ENCODE measurements around the gene ONECUT3.

ONECUT3 gene

GRCh38 chr19:1728816-1729567, 24.3 kb upstream of the ONECUT3 start:
- TF ChIP-seq CTCF (conservative IDR thresholded peaks at IDR 0.05): no peak
- H3K27ac ChIP-seq: no peak overlapping the region

- no peak for TF ChIP-seq CTCF (conservative IDR thresholded peaks at IDR 0.05)
- no peak overlapping the region for H3K27ac ChIP-seq
Observed at GRCh38 chr19:1729568-1729925, 23.8 kb upstream of the ONECUT3 start.

GRCh38 chr19:1730157-1730556, 23.1 kb upstream of the ONECUT3 start:
- H3K27ac ChIP-seq: no peak overlapping the region

GRCh38 chr19:1734321-1734966, 18.9 kb upstream of the ONECUT3 start:
- no peak for TF ChIP-seq CTCF (conservative IDR thresholded peaks at IDR 0.05)
- H3K27ac ChIP-seq: no peak overlapping the region

More at GRCh38 chr19:1730157-1730556, 23.1 kb upstream of the ONECUT3 start:
- TF ChIP-seq CTCF (conservative IDR thresholded peaks at IDR 0.05): no peak

- no peak for TF ChIP-seq CTCF (conservative IDR thresholded peaks at IDR 0.05)
- H3K27ac ChIP-seq: no peak overlapping the region
Observed at GRCh38 chr19:1736280-1736679, 17.0 kb upstream of the ONECUT3 start.

- no peak overlapping the region for H3K27ac ChIP-seq
- TF ChIP-seq CTCF (conservative IDR thresholded peaks at IDR 0.05): no peak
Observed at GRCh38 chr19:1736927-1737326, 16.4 kb upstream of the ONECUT3 start.

GRCh38 chr19:1739960-1740629, 13.2 kb upstream of the ONECUT3 start:
- TF ChIP-seq CTCF (conservative IDR thresholded peaks at IDR 0.05): no peak
- no peak overlapping the region for H3K27ac ChIP-seq
